Calu3 (cell line): ENCODE results near the gene RUNDC3A. TPM values are rescaled to one million over a fixed set of nuclear protein-coding genes. Genes with fewer than 3 reads are reported as not detected.

Experiments used
- BruUV-seq: library from RNA; stranded (reverse); fragments of 400-500 nt; replicated peaks from 2 replicates; lab custom pipeline; 2021; lab: Mats Ljungman, UMichigan
- CTCF ChIA-PET: fragments of 300-600 bp; sonication (Branson Sonifier 250); formaldehyde crosslinking; loops from one replicate; lab custom pipeline; 2022; ENCODE audit warnings: antibody characterized with exemption; lab: Charles Lee
- DNase-seq: peaks from one replicate; pipeline ENCODE4 v3.0.0; 2022
- H3K27ac Mint-ChIP-seq: one replicate; pipeline ENCODE4 v1.8.0; 2022; ENCODE audit warnings: mixed read lengths; ENCODE audit not compliant: unreplicated experiment
- H3K27me3 Mint-ChIP-seq: one replicate; pipeline ENCODE4 v1.8.0; 2022; ENCODE audit warnings: mixed read lengths; ENCODE audit not compliant: unreplicated experiment
- H3K36me3 Mint-ChIP-seq: one replicate; pipeline ENCODE4 v1.8.0; 2022; ENCODE audit warnings: mild to moderate bottlenecking, moderate library complexity, mixed read lengths; ENCODE audit not compliant: insufficient read depth, unreplicated experiment
- H3K4me1 Mint-ChIP-seq: one replicate; pipeline ENCODE4 v1.8.0; 2022; ENCODE audit warnings: mild to moderate bottlenecking, low read depth, mixed read lengths; ENCODE audit not compliant: unreplicated experiment
- H3K4me3 Mint-ChIP-seq: one replicate; pipeline ENCODE4 v1.8.0; 2022; ENCODE audit warnings: mild to moderate bottlenecking, low read depth, moderate library complexity, mixed read lengths; ENCODE audit not compliant: unreplicated experiment
- H3K9me3 Mint-ChIP-seq: one replicate; pipeline ENCODE4 v1.8.0; 2022; ENCODE audit warnings: low read depth, mixed read lengths; ENCODE audit not compliant: unreplicated experiment
- CTCF ChIP-seq: fragments of 200-600 bp; IDR thresholded peaks from one replicate; pipeline ENCODE4 v1.8.0; 2022; ENCODE audit warnings: antibody characterized with exemption; ENCODE audit not compliant: unreplicated experiment
- intact Hi-C: fragments of 100-400 bp; cut with micrococcal nuclease; formaldehyde crosslinking; loops from one replicate; pipeline ENCODE4 v1.10.0; 2022; ENCODE audit not compliant: unreplicated experiment
- total RNA-seq: library from RNA; stranded (reverse); gene quantifications from 2 replicates; pipeline ENCODE4 v1.2.3, GENCODE V29; 2022

RUNDC3A gene
- total RNA-seq, 1 experiment from 2014 or later, result 1.2 TPM

- intact Hi-C loops, result no loop called here
- no peaks in the 10 kb centered on the region for H3K9me3 Mint-ChIP-seq
- CTCF ChIA-PET, result interaction anchor here (0.7 to 1.0 kb wide), 3 partner anchors 12 to 66 kb away, joined by 3 read pairs; no protein-coding TSS in a partner anchor
- DNase-seq, result peak; percentile 78
- H3K4me3 Mint-ChIP-seq, result no peak overlapping the region
- BruUV-seq, result no TSS peak
- H3K36me3 Mint-ChIP-seq, result no peaks in the 10 kb centered on the region
- H3K27me3 Mint-ChIP-seq, result peaks cover 10% of the 10 kb centered on the region
- H3K27ac Mint-ChIP-seq, result peak overlapping the region; percentile 71
- H3K4me1 Mint-ChIP-seq, result peaks cover 17% of the 10 kb centered on the region
- TF ChIP-seq CTCF, result no peak
Measured at GRCh38 chr17:44279666-44280391, 28.6 kb upstream of the RUNDC3A start.

GRCh38 chr17:44280392-44280937 lies 27.9 kb upstream of the RUNDC3A start:
- H3K4me3 Mint-ChIP-seq, result no peak overlapping the region
- CTCF ChIA-PET, result interaction anchor here (1.0 kb wide), 1 partner anchor 59 kb away, joined by 3 read pairs; no protein-coding TSS in a partner anchor
- H3K4me1 Mint-ChIP-seq, result peaks cover 17% of the 10 kb centered on the region
- no peaks in the 10 kb centered on the region for H3K9me3 Mint-ChIP-seq
- BruUV-seq, result no TSS peak
- TF ChIP-seq CTCF, result no peak
- peaks cover 4% of the 10 kb centered on the region for H3K27me3 Mint-ChIP-seq
- DNase-seq, result no peak
- intact Hi-C loops, result no loop called here
- H3K36me3 Mint-ChIP-seq, result no peaks in the 10 kb centered on the region
- peak overlapping the region; percentile 71 for H3K27ac Mint-ChIP-seq

GRCh38 chr17:44281570-44281969 lies 26.8 kb upstream of the RUNDC3A start:
- Mint-ChIP-seq H3K36me3 (no peaks in the 10 kb centered on the region), H3K27ac (no peak overlapping the region), H3K27me3 (no peaks in the 10 kb centered on the region), H3K9me3 (no peaks in the 10 kb centered on the region), H3K4me1 (peaks cover 17% of the 10 kb centered on the region), H3K4me3 (no peak overlapping the region)
- intact Hi-C loops, result no loop called here
- CTCF ChIA-PET, result interaction anchor here (0.6 kb wide), 1 partner anchor 11 kb away, joined by 5 read pairs; no protein-coding TSS in a partner anchor
- no peak for DNase-seq
- no peak for TF ChIP-seq CTCF
- BruUV-seq, result no TSS peak

GRCh38 chr17:44282264-44282663 lies 26.1 kb upstream of the RUNDC3A start:
- no peak for TF ChIP-seq CTCF
- peaks cover under 1% of the 10 kb centered on the region for H3K27me3 Mint-ChIP-seq
- BruUV-seq, result no TSS peak
- CTCF ChIA-PET, result interaction anchor here (0.7 to 0.9 kb wide), 2 partner anchors 14 to 20 kb away, joined by 3 to 5 read pairs; no protein-coding TSS in a partner anchor
- no peaks in the 10 kb centered on the region for H3K36me3 Mint-ChIP-seq
- H3K4me1 Mint-ChIP-seq, result peaks cover 17% of the 10 kb centered on the region
- H3K9me3 Mint-ChIP-seq, result no peaks in the 10 kb centered on the region
- intact Hi-C loops, result no loop called here
- no peak overlapping the region for H3K27ac Mint-ChIP-seq
- no peak overlapping the region for H3K4me3 Mint-ChIP-seq
- no peak for DNase-seq
